Measurements from ENCODE around the gene S100A7A. TPM values are rescaled to one million over a fixed set of nuclear protein-coding genes. Genes with fewer than 3 reads are reported as not detected.
A peak's percentile ranks its signal among the peaks of the same experiment; 100 is the strongest.

Gene S100A7A
- total and polyA plus RNA-seq, 10 of the 15 experiments (the other 5 are each of a cell fraction or from before 2014, with no cell fraction given) = not detected

GRCh38 chr1:153404768-153405167, 11.6 kb upstream of the S100A7A start:
- intact Hi-C loops (cut with micrococcal nuclease; ENCODE audit: unreplicated experiment) (loop anchor here (1.0 to 5.0 kb wide), 2 partner anchors 49 to 93 kb away; no protein-coding TSS in a partner anchor), in situ Hi-C loops (cut with MboI) (no loop called here)
- H3K9ac ChIP-seq (ENCODE audit: control insufficient read depth, insufficient read depth, low read length) = no peak overlapping the region
- DNase-seq (ENCODE audit: low read depth, low spot score) (no peak), ATAC-seq (peak; percentile 81), FAIRE-seq (no peak)
- H3K36me3 ChIP-seq (ENCODE audit: control insufficient read depth in 2 of 2, insufficient read depth in 2 of 2, low read length in 1 of 2) = no peaks in the 10 kb centered on the region
- BruUV-seq (replicated peaks) = no TSS peak
- no peaks in the 10 kb centered on the region for H3K79me2 ChIP-seq (ENCODE audit: control insufficient read depth, insufficient read depth, low read length)
- CTCF ChIA-PET = interaction anchor here (0.6 to 6.8 kb wide), 6 partner anchors 9 to 366 kb away, joined by 3 to 44 read pairs (median 4); partner anchors contain the start of gene PGLYRP4
- POLR2A ChIA-PET = no interaction called here
- H3K27me3 ChIP-seq (replicated peaks in 1 of 2; ENCODE audit: control insufficient read depth in 2 of 2, insufficient read depth in 2 of 2, low read length in 1 of 2) = peaks cover 0 to 2% of the 10 kb centered on the region in 2 experiments; a peak in 1 of 4 replicates
- RAD21 ChIA-PET (ENCODE audit: unreplicated experiment) = no interaction called here
- no peaks in the 10 kb centered on the region for H4K20me1 ChIP-seq (ENCODE audit: control insufficient read depth, insufficient read depth)
- no peak overlapping the region for H3K4me2 ChIP-seq (ENCODE audit: control insufficient read depth, insufficient read depth)
- H3K4me3 ChIP-seq = no peak overlapping the region
- 18% methylated on average over 15 of the region's 15 CpGs for WGBS (ENCODE audit: insufficient coverage, insufficient replicate concordance, low lambda C conversion rate, missing lambda C conversion rate)
- no peaks in the 10 kb centered on the region for H3K4me1 ChIP-seq (ENCODE audit: control insufficient read depth, insufficient read depth, low read length)
- no peak overlapping the region for H2AFZ ChIP-seq (ENCODE audit: control insufficient read depth, low read depth, low read length)
- SMC1A ChIA-PET (ENCODE audit: uncharacterized antibody, unreplicated experiment) = no interaction called here
- H3K9me3 ChIP-seq (replicated peaks; ENCODE audit: control insufficient read depth, insufficient read depth, low read length) = no peaks in the 10 kb centered on the region
- H3K27ac ChIP-seq (ENCODE audit: control insufficient read depth, insufficient read depth) = no peak overlapping the region
- TF ChIP-seq EGR1 (IDR thresholded peaks at IDR 0.05; ENCODE audit: borderline replicate concordance in 1 of 2, low read depth in 2 of 2, low read length in 2 of 2) (no peak), RELB (IDR thresholded peaks at IDR 0.05; ENCODE audit: low read depth) (no peak), BRCA1 (IDR thresholded peaks at IDR 0.05; ENCODE audit: low read depth, low read length) (no peak), MTA2 (IDR thresholded peaks at IDR 0.05; ENCODE audit: low read depth) (no peak), CHD1 (IDR thresholded peaks at IDR 0.05; ENCODE audit: low read depth, low read length) (no peak), STAT1 (conservative IDR thresholded peaks at IDR 0.05) (no peak), NR2C2 (IDR thresholded peaks at IDR 0.05; ENCODE audit: borderline replicate concordance, control insufficient read depth, insufficient read length, low read depth) (no peak), TCF7 (IDR thresholded peaks at IDR 0.05; ENCODE audit: borderline replicate concordance) (no peak), FOS (IDR thresholded peaks at IDR 0.05; ENCODE audit: borderline replicate concordance, extremely low read depth, insufficient read length) (no peak), CBX5 (IDR thresholded peaks at IDR 0.05; ENCODE audit: low read depth) (no peak), EZH2 (IDR thresholded peaks at IDR 0.05; ENCODE audit: borderline replicate concordance, control insufficient read depth, low read depth, low read length) (no peak), GABPA (IDR thresholded peaks at IDR 0.05; ENCODE audit: low read depth) (no peak), SREBF2 (IDR thresholded peaks at IDR 0.05; ENCODE audit: low read length) (no peak), JUND (IDR thresholded peaks at IDR 0.05; ENCODE audit: low read depth, low read length) (no peak), ATF3 (IDR thresholded peaks at IDR 0.05; ENCODE audit: borderline replicate concordance, extremely low read depth, low read depth, low read length) (no peak), FOXK2 (IDR thresholded peaks at IDR 0.05) (no peak), ZBTB4 (CRISPR knock-in tag; IDR thresholded peaks at IDR 0.05) (no peak), TAF1 (IDR thresholded peaks at IDR 0.05; ENCODE audit: borderline replicate concordance, low read depth, low read length) (no peak), NFYA (IDR thresholded peaks at IDR 0.05; ENCODE audit: borderline replicate concordance, low read depth, low read length) (no peak)

Measured in GM12878 (cell line).